NCI-H446 (cell line): ENCODE results near the gene AXIN1.
A peak's percentile ranks its signal among the peaks of the same experiment; 100 is the strongest.
"Not testable (repeated sequence)": the region's sequence is repeated elsewhere in the genome, so short reads cannot be mapped to it uniquely, and the experiment has no call there.

Experiments
- DNase-seq, 2 experiments: peaks; one replicate each; lab custom pipeline; 2025; lab: John Stamatoyannopoulos, UW

Gene AXIN1

GRCh38 chr16:280991-281659 lies 71.4 kb downstream of the AXIN1 start:
- DNase-seq: no peak

- DNase-seq: no peak
Observed at GRCh38 chr16:280552-280951, 72.0 kb downstream of the AXIN1 start, which contains the start of gene ARHGDIG. Gene ARHGDIG (plus strand): TSS chr16:280591. CDS start chr16:280681, 90 bp downstream.

- no peak for DNase-seq
Observed at GRCh38 chr16:280005-280460, 72.5 kb downstream of the AXIN1 start.

GRCh38 chr16:279531-279930 lies 73.0 kb downstream of the AXIN1 start:
- DNase-seq: no peak

- DNase-seq: peak in 1 of 2 experiments; percentile 26
Observed at GRCh38 chr16:278863-279366, 73.6 kb downstream of the AXIN1 start.

- no peak for DNase-seq
Observed at GRCh38 chr16:276426-277077, 76.0 kb downstream of the AXIN1 start.

GRCh38 chr16:275786-276232 lies 76.7 kb downstream of the AXIN1 start, which contains the start of gene RGS11:
Gene RGS11 (minus strand): TSS chr16:275944. CDS start chr16:275911, 33 bp downstream.
- no peak for DNase-seq

GRCh38 chr16:275041-275641 lies 77.4 kb downstream of the AXIN1 start:
- no peak for DNase-seq

GRCh38 chr16:273547-274421 lies 78.7 kb downstream of the AXIN1 start:
- no peak for DNase-seq

GRCh38 chr16:272633-273546 lies 79.6 kb downstream of the AXIN1 start:
- DNase-seq: no peak

- no peak for DNase-seq
Observed at GRCh38 chr16:270381-271255, 81.9 kb downstream of the AXIN1 start.

- DNase-seq: no peak
Observed at GRCh38 chr16:269061-269796, 83.3 kb downstream of the AXIN1 start.

GRCh38 chr16:268141-269053 lies 84.1 kb downstream of the AXIN1 start:
- no peak for DNase-seq

- DNase-seq: not testable (repeated sequence)
Observed at GRCh38 chr16:267562-267961, 85.0 kb downstream of the AXIN1 start.

GRCh38 chr16:266258-267164 lies 86.0 kb downstream of the AXIN1 start:
- DNase-seq: no peak

GRCh38 chr16:265711-266110 lies 86.8 kb downstream of the AXIN1 start:
- DNase-seq: no peak
